Measurements from ENCODE around the gene UPK1B.

Gene UPK1B

GRCh38 chr3:119175872-119176756 lies 2.7 kb downstream of the UPK1B start:
- in situ Hi-C loops (cut with HindIII; ENCODE audit: low sequenced_read_pairs), result no loop called here

- in situ Hi-C loops (cut with HindIII; ENCODE audit: low sequenced_read_pairs), result no loop called here
These were observed 3.4 kb downstream of the UPK1B start for GRCh38 chr3:119176778-119177177.

- in situ Hi-C loops (cut with HindIII; ENCODE audit: low sequenced_read_pairs), result no loop called here
These were observed 3.9 kb downstream of the UPK1B start for GRCh38 chr3:119177321-119177720.

GRCh38 chr3:119181765-119182164 lies 8.4 kb downstream of the UPK1B start:
- in situ Hi-C loops (cut with HindIII; ENCODE audit: low sequenced_read_pairs), result no loop called here

GRCh38 chr3:119184111-119184510 lies 10.7 kb downstream of the UPK1B start:
- in situ Hi-C loops (cut with HindIII; ENCODE audit: low sequenced_read_pairs), result no loop called here

- in situ Hi-C loops (cut with HindIII; ENCODE audit: low sequenced_read_pairs), result no loop called here
These were observed 11.6 kb downstream of the UPK1B start for GRCh38 chr3:119184796-119185570.

GRCh38 chr3:119187266-119187665 lies 13.9 kb downstream of the UPK1B start:
- in situ Hi-C loops (cut with HindIII; ENCODE audit: low sequenced_read_pairs), result no loop called here

- in situ Hi-C loops (cut with HindIII; ENCODE audit: low sequenced_read_pairs), result no loop called here
These were observed 18.4 kb downstream of the UPK1B start for GRCh38 chr3:119191800-119192199.

- in situ Hi-C loops (cut with HindIII; ENCODE audit: low sequenced_read_pairs), result no loop called here
These were observed 21.1 kb downstream of the UPK1B start for GRCh38 chr3:119194237-119195150.

GRCh38 chr3:119195151-119195476 lies 21.7 kb downstream of the UPK1B start:
- in situ Hi-C loops (cut with HindIII; ENCODE audit: low sequenced_read_pairs), result no loop called here

GRCh38 chr3:119195911-119196310 lies 22.5 kb downstream of the UPK1B start:
- in situ Hi-C loops (cut with HindIII; ENCODE audit: low sequenced_read_pairs), result no loop called here

GRCh38 chr3:119205209-119205608 lies 31.8 kb downstream of the UPK1B start:
- in situ Hi-C loops (cut with HindIII; ENCODE audit: low sequenced_read_pairs), result no loop called here

- in situ Hi-C loops (cut with HindIII; ENCODE audit: low sequenced_read_pairs), result no loop called here
These were observed 32.3 kb downstream of the UPK1B start for GRCh38 chr3:119205685-119206084.

GRCh38 chr3:119206611-119207511 lies 33.5 kb downstream of the UPK1B start:
- in situ Hi-C loops (cut with HindIII; ENCODE audit: low sequenced_read_pairs), result no loop called here

GRCh38 chr3:119207512-119207875 lies 34.1 kb downstream of the UPK1B start:
- in situ Hi-C loops (cut with HindIII; ENCODE audit: low sequenced_read_pairs), result no loop called here

GRCh38 chr3:119211193-119211592 lies 37.8 kb downstream of the UPK1B start:
- in situ Hi-C loops (cut with HindIII; ENCODE audit: low sequenced_read_pairs), result no loop called here

- in situ Hi-C loops (cut with HindIII; ENCODE audit: low sequenced_read_pairs), result no loop called here
These were observed 38.4 kb downstream of the UPK1B start for GRCh38 chr3:119211803-119212202.

- in situ Hi-C loops (cut with HindIII; ENCODE audit: low sequenced_read_pairs), result no loop called here
These were observed 45.7 kb downstream of the UPK1B start for GRCh38 chr3:119219069-119219468.

- in situ Hi-C loops (cut with HindIII; ENCODE audit: low sequenced_read_pairs), result no loop called here
These were observed 46.8 kb downstream of the UPK1B start for GRCh38 chr3:119220198-119220597.

GRCh38 chr3:119220970-119221667 lies 47.7 kb downstream of the UPK1B start:
- in situ Hi-C loops (cut with HindIII; ENCODE audit: low sequenced_read_pairs), result no loop called here

Measured in endothelial cell of hepatic sinusoid (primary cell).